PC-9 (cell line): Measurements from ENCODE around the gene KRTAP13-4. TPM values are rescaled to one million over a fixed set of nuclear protein-coding genes. Genes with fewer than 3 reads are reported as not detected.

Experiments
- BruUV-seq: library from RNA; stranded (reverse); fragments of 400-500 nt; replicated peaks from 2 replicates; lab custom pipeline; 2021; lab: Mats Ljungman, UMichigan
- CTCF ChIA-PET: fragments of 300-600 bp; sonication (Branson Sonifier 250); formaldehyde crosslinking; loops from one replicate; lab custom pipeline; 2022; ENCODE audit warnings: antibody characterized with exemption; lab: Charles Lee
- POLR2A ChIA-PET: fragments of 300-600 bp; sonication (Branson Sonifier 250); formaldehyde crosslinking; loops from one replicate; lab custom pipeline; 2022; ENCODE audit warnings: antibody characterized with exemption; ENCODE audit not compliant: unreplicated experiment; lab: Charles Lee
- DNase-seq, 2 experiments: peaks; one replicate each; pipeline versions ENCODE4 v3.0.0 to v3.0.0-alpha.2; 2015 to 2022; ENCODE audit warnings: mixed read lengths in 1 of 2
- H2AFZ ChIP-seq: fragments of 200-600 bp; sonication (generic); 2 replicates; pipeline ENCODE4 v1.8.1; 2017; ENCODE audit warnings: antibody characterized with exemption
- H3F3A ChIP-seq: fragments of 200-600 bp; sonication (generic); 2 replicates; pipeline ENCODE4 v1.8.1; 2017; ENCODE audit warnings: antibody characterized with exemption, mild to moderate bottlenecking, low read depth; ENCODE audit not compliant: insufficient read depth
- H3K27ac ChIP-seq: fragments of 200-600 bp; sonication (generic); 2 replicates; pipeline ENCODE4 v1.6.1; 2016; ENCODE audit warnings: mixed run types
- H3K27me3 ChIP-seq: fragments of 200-600 bp; sonication (generic); 2 replicates; pipeline ENCODE4 v1.6.1; 2016; ENCODE audit warnings: low read depth, mixed run types; ENCODE audit not compliant: insufficient read depth
- H3K36me3 ChIP-seq: fragments of 200-600 bp; sonication (generic); 2 replicates; pipeline ENCODE4 v1.6.1; 2016; ENCODE audit warnings: low read depth, mixed run types
- H3K4me1 ChIP-seq: fragments of 200-600 bp; sonication (generic); replicated peaks from 2 replicates; pipeline ENCODE4 v1.6.1; 2016; ENCODE audit warnings: mixed run types; ENCODE audit not compliant: insufficient read depth
- H3K4me2 ChIP-seq: fragments of 200-600 bp; sonication (generic); 2 replicates; pipeline ENCODE4 v1.6.1; 2017; ENCODE audit warnings: mixed run types
- H3K4me3 ChIP-seq: fragments of 200-600 bp; sonication (generic); 2 replicates; pipeline ENCODE4 v1.6.1; 2016; ENCODE audit warnings: mixed run types
- H3K79me2 ChIP-seq: fragments of 200-600 bp; sonication (generic); 2 replicates; pipeline ENCODE4 v1.6.1; 2017; ENCODE audit warnings: low read depth, mixed run types
- H3K9me2 ChIP-seq: fragments of 200-600 bp; sonication (generic); 2 replicates; pipeline ENCODE4 v1.8.1; 2017; ENCODE audit warnings: mild to moderate bottlenecking; ENCODE audit not compliant: insufficient read depth
- H3K9me3 ChIP-seq: fragments of 200-600 bp; sonication (generic); 2 replicates; pipeline ENCODE4 v1.8.1; 2016; ENCODE audit warnings: low read depth; ENCODE audit not compliant: insufficient read depth
- H4K20me1 ChIP-seq: fragments of 200-600 bp; sonication (generic); 2 replicates; pipeline ENCODE4 v1.8.1; 2017; ENCODE audit not compliant: insufficient read depth
- EZH2 ChIP-seq: fragments of 200-600 bp; sonication (generic); IDR thresholded peaks from 2 replicates; pipeline ENCODE4 v1.8.0; 2017; ENCODE audit warnings: antibody characterized with exemption, low read depth
- intact Hi-C: fragments of 100-400 bp; cut with micrococcal nuclease; formaldehyde crosslinking; loops from one replicate; pipeline ENCODE4 v1.10.0; 2022; ENCODE audit not compliant: unreplicated experiment
- total RNA-seq: library from RNA; stranded (reverse); gene quantifications from 2 replicates; pipeline ENCODE4 v1.2.3, GENCODE V29; 2021
- TF ChIP-seq, protein P1 (sequence below): fragments of 200-600 bp; sonication (generic); conservative IDR thresholded peaks from 2 replicates; pipeline ENCODE4 v1.6.1; 2017; ENCODE audit warnings: mixed run types, antibody characterized with exemption, mild to moderate bottlenecking, moderate library complexity

Gene KRTAP13-4
- total RNA-seq, 1 experiment from 2014 or later, result not detected

DNA sequence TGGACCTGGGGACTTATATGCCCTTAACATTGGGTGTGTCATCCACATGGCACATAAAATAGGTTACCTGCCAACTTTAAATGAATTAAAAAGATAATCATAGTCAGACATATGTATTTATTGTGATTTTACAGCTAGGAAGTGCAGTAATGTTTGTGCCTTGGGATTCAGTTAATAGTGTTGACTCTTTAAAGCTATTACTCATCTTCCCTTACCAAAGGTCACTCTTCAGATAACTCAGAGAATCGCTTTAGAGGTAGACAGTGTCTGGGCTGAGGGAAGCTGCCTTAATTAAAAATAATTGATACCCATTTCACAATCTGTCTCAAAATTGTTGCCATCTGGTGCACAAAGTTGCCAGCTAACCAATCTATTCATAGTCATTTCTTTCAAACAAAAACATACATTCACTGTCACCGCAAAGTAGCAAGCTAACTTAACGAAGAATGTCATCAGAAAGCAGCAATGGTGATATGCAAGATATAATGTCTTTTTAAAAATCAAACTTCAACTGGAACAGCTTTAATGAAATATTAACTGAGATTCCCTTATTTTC, 7.1 kb downstream of the KRTAP13-4 start:
- Histone ChIP-seq H3K79me2 (no peaks in the 10 kb centered on the region), H4K20me1 (no peaks in the 10 kb centered on the region), H2AFZ (no peak overlapping the region), H3K9me3 (no peaks in the 10 kb centered on the region), H3K27ac (no peak overlapping the region), H3K4me1 (no peaks in the 10 kb centered on the region), H3K36me3 (no peaks in the 10 kb centered on the region), H3F3A (no peaks in the 10 kb centered on the region), H3K27me3 (no peaks in the 10 kb centered on the region), H3K4me2 (no peak overlapping the region), H3K9me2 (no peaks in the 10 kb centered on the region), H3K4me3 (no peak overlapping the region)
- intact Hi-C loops, result loop anchor here (10.0 kb wide), 1 partner anchor 392 kb away; no protein-coding TSS in a partner anchor
- ChIA-PET CTCF (no interaction called here), POLR2A (no interaction called here)
- no TSS peak for BruUV-seq
- no peak for DNase-seq
- TF ChIP-seq EZH2, result no peak
- TF ChIP-seq, protein P1, sequence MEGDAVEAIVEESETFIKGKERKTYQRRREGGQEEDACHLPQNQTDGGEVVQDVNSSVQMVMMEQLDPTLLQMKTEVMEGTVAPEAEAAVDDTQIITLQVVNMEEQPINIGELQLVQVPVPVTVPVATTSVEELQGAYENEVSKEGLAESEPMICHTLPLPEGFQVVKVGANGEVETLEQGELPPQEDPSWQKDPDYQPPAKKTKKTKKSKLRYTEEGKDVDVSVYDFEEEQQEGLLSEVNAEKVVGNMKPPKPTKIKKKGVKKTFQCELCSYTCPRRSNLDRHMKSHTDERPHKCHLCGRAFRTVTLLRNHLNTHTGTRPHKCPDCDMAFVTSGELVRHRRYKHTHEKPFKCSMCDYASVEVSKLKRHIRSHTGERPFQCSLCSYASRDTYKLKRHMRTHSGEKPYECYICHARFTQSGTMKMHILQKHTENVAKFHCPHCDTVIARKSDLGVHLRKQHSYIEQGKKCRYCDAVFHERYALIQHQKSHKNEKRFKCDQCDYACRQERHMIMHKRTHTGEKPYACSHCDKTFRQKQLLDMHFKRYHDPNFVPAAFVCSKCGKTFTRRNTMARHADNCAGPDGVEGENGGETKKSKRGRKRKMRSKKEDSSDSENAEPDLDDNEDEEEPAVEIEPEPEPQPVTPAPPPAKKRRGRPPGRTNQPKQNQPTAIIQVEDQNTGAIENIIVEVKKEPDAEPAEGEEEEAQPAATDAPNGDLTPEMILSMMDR, result no peak

- H3K4me1 ChIP-seq, result no peaks in the 10 kb centered on the region
- no peaks in the 10 kb centered on the region for H3K9me2 ChIP-seq
- DNase-seq, result no peak
- no TSS peak for BruUV-seq
- intact Hi-C loops, result loop anchor here (10.0 kb wide), 1 partner anchor 395 kb away; no protein-coding TSS in a partner anchor
- no peak within 1 kb of the TSS for H2AFZ ChIP-seq
- no peaks in the 10 kb centered on the region for H3K79me2 ChIP-seq
- no peaks in the 10 kb centered on the region for H3F3A ChIP-seq
- H3K36me3 ChIP-seq, result no peaks in the 10 kb centered on the region
- H3K9me3 ChIP-seq, result no peaks in the 10 kb centered on the region
- no peak within 1 kb of the TSS for H3K4me2 ChIP-seq
- ChIA-PET POLR2A (no interaction called here), CTCF (no interaction called here)
- TF ChIP-seq, protein P1, result no peak
- no peak for TF ChIP-seq EZH2
- H3K27me3 ChIP-seq, result no peaks in the 10 kb centered on the region
- no peaks in the 10 kb centered on the region for H4K20me1 ChIP-seq
- H3K27ac ChIP-seq, result no peak within 1 kb of the TSS
- H3K4me3 ChIP-seq, result no peak within 1 kb of the TSS
Observed at GRCh38 chr21:30439975-30440374, 10.0 kb downstream of the KRTAP13-4 start, which contains the start of gene KRTAP15-1. KRTAP15-1 (plus strand) TSS chr21:30440275; CDS start chr21:30440328, 53 bp downstream.

DNA sequence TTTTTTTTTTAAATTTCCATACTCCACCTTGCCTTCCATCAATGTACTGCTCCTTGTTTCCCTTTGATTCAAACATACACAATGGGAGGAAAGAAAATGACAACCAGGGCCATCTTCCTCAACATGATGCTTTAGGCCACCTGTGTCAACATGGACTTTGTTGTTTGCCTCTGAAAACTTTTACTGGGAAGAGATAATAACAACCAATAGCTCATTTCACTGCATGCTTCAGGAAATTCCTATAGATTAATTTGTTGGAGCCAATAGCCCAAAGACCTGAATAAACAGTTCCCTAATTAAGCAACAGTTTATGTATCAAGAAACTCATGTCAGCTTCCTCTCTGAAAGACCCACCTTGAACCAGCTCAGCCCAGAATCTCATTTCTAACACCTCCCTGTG, 13.2 kb downstream of the KRTAP13-4 start:
- POLR2A ChIA-PET, result no interaction called here
- no TSS peak for BruUV-seq
- Histone ChIP-seq H3K79me2 (no peaks in the 10 kb centered on the region), H2AFZ (no peak overlapping the region), H3K4me2 (no peak overlapping the region), H3K27ac (no peak overlapping the region), H3K4me3 (no peak overlapping the region), H3K27me3 (no peaks in the 10 kb centered on the region), H3K9me3 (no peaks in the 10 kb centered on the region), H3K9me2 (no peaks in the 10 kb centered on the region), H3K4me1 (no peaks in the 10 kb centered on the region), H3K36me3 (no peaks in the 10 kb centered on the region), H4K20me1 (no peaks in the 10 kb centered on the region), H3F3A (no peaks in the 10 kb centered on the region)
- TF ChIP-seq EZH2, result no peak
- TF ChIP-seq, protein P1, result no peak
- CTCF ChIA-PET, result no interaction called here
- intact Hi-C loops, result no loop called here
- no peak for DNase-seq
